Body of pancreas (tissue), 4 donors: Measurements from ENCODE around the gene ZNF536. TPM values are rescaled to one million over a fixed set of nuclear protein-coding genes. Genes with fewer than 3 reads are reported as not detected.

Source experiments
- ATAC-seq: fragments of 150-250 bp; one replicate; pipeline ENCODE4 v1.9.1; 2016
- DNase-seq, 4 donors: peaks; one replicate each; pipeline ENCODE4 v3.0.0-alpha.2; 2019
- H3K27ac ChIP-seq, 4 donors: fragments of 200-600 bp; sonication (generic); 1 replicate in 3 of 4; 2 replicates in 1 of 4; pipeline versions ENCODE4 v1.5.1 to v1.6.1; 2016 to 2019; ENCODE audit warnings: mild to moderate bottlenecking in 1 of 4, mixed read lengths in 1 of 4, moderate library complexity in 1 of 4
- H3K27me3 ChIP-seq, 2 donors: fragments of 200-600 bp; sonication (generic); one replicate each; pipeline ENCODE4 v1.6.0; 2016; ENCODE audit warnings: mild to moderate bottlenecking in 1 of 2
- H3K36me3 ChIP-seq, 2 donors: fragments of 200-600 bp; sonication (generic); replicated peaks in 1 of 2; 2 replicates each; pipeline ENCODE4 v1.5.1; 2016; ENCODE audit warnings: low read depth in 2 of 2; ENCODE audit not compliant: insufficient read depth in 1 of 2
- H3K4me1 ChIP-seq: fragments of 200-600 bp; sonication (generic); one replicate; pipeline ENCODE4 v1.6.0; 2016
- H3K4me3 ChIP-seq, 2 donors: fragments of 200-600 bp; sonication (generic); 1 replicate in 1 of 2; 2 replicates in 1 of 2; pipeline ENCODE4 v1.5.1; 2016 to 2019
- H3K9me3 ChIP-seq, 3 donors: fragments of 200-600 bp; sonication (generic); 1 replicate in 2 of 3; 2 replicates in 1 of 3; pipeline ENCODE4 v1.5.1; 2016
- CTCF ChIP-seq, 7 experiments: fragments of 450-650 bp in 4 of 7; fragments of 200-600 bp in 3 of 7; sonication (generic) in 3 of 7; IDR thresholded peaks; one replicate each; pipeline ENCODE4 v1.5.1; 2016 to 2019; ENCODE audit warnings: antibody characterized with exemption in 7 of 7
- POLR2A ChIP-seq, 3 donors: fragments of 450-650 bp; IDR thresholded peaks; one replicate each; pipeline ENCODE4 v1.6.1; 2016; ENCODE audit warnings: antibody characterized with exemption in 3 of 3, mild to moderate bottlenecking in 2 of 3
- WGBS, 2 donors: methylation state at CpG; one replicate each; pipeline ENCODE4 v1.1.5; 2017; 5-methylcytosine and 5-hydroxymethylcytosine counted together
- intact Hi-C: fragments of 100-400 bp; cut with DNase I; formaldehyde crosslinking; loops from one replicate; pipeline ENCODE4 v1.15.1; 2023
- total RNA-seq, 2 donors: library from RNA; depleted of rRNA; stranded (reverse); fragments of >200 nt; gene quantifications; one replicate each; pipeline ENCODE4 v1.1.0, GENCODE V29; 2016

The ZNF536 gene
- total RNA-seq, 2 donors from 2014 or later: not detected

- ATAC-seq (no peak), DNase-seq (no peak)
- WGBS, 2 donors: 66 to 72% methylated on average over 2 to 13 of the region's 13 CpGs
- intact Hi-C loops: no loop called here
- Histone ChIP-seq H3K4me1 (no peaks in the 10 kb centered on the region), H3K27ac (no peak overlapping the region), H3K9me3 (no peaks in the 10 kb centered on the region), H3K36me3 (no peaks in the 10 kb centered on the region), H3K27me3 (no peaks in the 10 kb centered on the region), H3K4me3 (no peak overlapping the region)
- TF ChIP-seq CTCF (IDR thresholded peaks at IDR 0.05) (no peak), POLR2A (IDR thresholded peaks at IDR 0.05) (no peak)
Observed at GRCh38 chr19:30361721-30362120, 10.5 kb upstream of the ZNF536 start.

GRCh38 chr19:30362156-30362754, 9.9 kb upstream of the ZNF536 start:
- Histone ChIP-seq H3K9me3 (no peaks in the 10 kb centered on the region), H3K4me3 (no peak overlapping the region), H3K36me3 (no peaks in the 10 kb centered on the region), H3K27me3 (no peaks in the 10 kb centered on the region), H3K4me1 (no peaks in the 10 kb centered on the region), H3K27ac (no peak overlapping the region)
- WGBS, 2 donors: 69 to 81% methylated on average over 4 to 6 of the region's 6 CpGs
- intact Hi-C loops: no loop called here
- no peak for TF ChIP-seq POLR2A (IDR thresholded peaks at IDR 0.05)
- no peak for TF ChIP-seq CTCF (IDR thresholded peaks at IDR 0.05)
- no peak for ATAC-seq
- DNase-seq: no peak

GRCh38 chr19:30363073-30363472, 9.1 kb upstream of the ZNF536 start:
- ATAC-seq (no peak), DNase-seq (no peak)
- Histone ChIP-seq H3K27me3 (no peaks in the 10 kb centered on the region), H3K27ac (no peak overlapping the region), H3K4me3 (no peak overlapping the region), H3K36me3 (no peaks in the 10 kb centered on the region), H3K9me3 (no peaks in the 10 kb centered on the region), H3K4me1 (no peaks in the 10 kb centered on the region)
- 74 to 83% methylated on average over 8 to 11 of the region's 11 CpGs for WGBS, 2 donors
- intact Hi-C loops: no loop called here
- no peak for TF ChIP-seq POLR2A (IDR thresholded peaks at IDR 0.05)
- no peak for TF ChIP-seq CTCF (IDR thresholded peaks at IDR 0.05)

GRCh38 chr19:30364866-30365800, 7.1 kb upstream of the ZNF536 start:
- H3K27ac ChIP-seq: no peak overlapping the region
- H3K4me3 ChIP-seq: no peak overlapping the region
- no peaks in the 10 kb centered on the region for H3K4me1 ChIP-seq
- H3K27me3 ChIP-seq: no peaks in the 10 kb centered on the region
- no peaks in the 10 kb centered on the region for H3K36me3 ChIP-seq
- H3K9me3 ChIP-seq: no peaks in the 10 kb centered on the region
- ATAC-seq: no peak
- 45 to 48% methylated on average over 10 of the region's 10 CpGs for WGBS, 2 donors
- TF ChIP-seq POLR2A (IDR thresholded peaks at IDR 0.05) (no peak), CTCF (IDR thresholded peaks at IDR 0.05) (no peak)
- DNase-seq: no peak
- intact Hi-C loops: no loop called here
